HFF-Myc (cell line): ENCODE results near the gene REPS1.

Source experiments
- DNase-seq: peaks from one replicate; pipeline ENCODE4 v3.0.0-alpha.2; 2011; ENCODE audit warnings: low read depth; ENCODE audit errors: extremely low read depth
- H3K4me3 ChIP-seq: replicated peaks from 2 replicates; pipeline ENCODE4 v1.5.1; 2011; ENCODE audit warnings: low read depth, mild to moderate bottlenecking, control low read depth, low read length
- CTCF ChIP-seq: IDR thresholded peaks from 2 replicates; pipeline ENCODE4 v1.5.1; 2012; ENCODE audit warnings: mild to moderate bottlenecking, low read depth, low read length, control low read depth; ENCODE audit errors: missing control alignments

REPS1 gene

GRCh38 chr6:138914701-138915100, 73.4 kb downstream of the REPS1 start:
- no peak overlapping the region for H3K4me3 ChIP-seq
- TF ChIP-seq CTCF, result no peak
- no peak for DNase-seq

- DNase-seq, result no peak
- no peak for TF ChIP-seq CTCF
- H3K4me3 ChIP-seq, result no peak overlapping the region
These were observed 75.7 kb downstream of the REPS1 start for GRCh38 chr6:138912308-138912707.

GRCh38 chr6:138909975-138910374, 78.1 kb downstream of the REPS1 start:
- TF ChIP-seq CTCF, result no peak
- DNase-seq, result no peak

GRCh38 chr6:138909511-138909910, 78.5 kb downstream of the REPS1 start:
- no peak overlapping the region for H3K4me3 ChIP-seq
- no peak for TF ChIP-seq CTCF
- no peak for DNase-seq

More at GRCh38 chr6:138909975-138910374, 78.1 kb downstream of the REPS1 start:
- no peak overlapping the region for H3K4me3 ChIP-seq

- no peak for DNase-seq
- H3K4me3 ChIP-seq, result no peak overlapping the region
- TF ChIP-seq CTCF, result no peak
These were observed 80.9 kb downstream of the REPS1 start for GRCh38 chr6:138907167-138907566.

- DNase-seq, result no peak
- no peak overlapping the region for H3K4me3 ChIP-seq
- no peak for TF ChIP-seq CTCF
These were observed 91.0 kb downstream of the REPS1 start for GRCh38 chr6:138897031-138897430.

GRCh38 chr6:138896104-138896756, 91.8 kb downstream of the REPS1 start:
- H3K4me3 ChIP-seq, result no peak overlapping the region
- no peak for TF ChIP-seq CTCF
- no peak for DNase-seq
